Progenitor cell of endocrine pancreas (in vitro differentiated cells): ENCODE measurements around the gene NRXN3. TPM values are rescaled to one million over a fixed set of nuclear protein-coding genes. Genes with fewer than 3 reads are reported as not detected.
A peak's percentile ranks its signal among the peaks of the same experiment; 100 is the strongest.

Source experiments
- DNase-seq: peaks from one replicate; pipeline ENCODE4 v3.0.0; 2021; ENCODE audit warnings: low spot score; ENCODE audit not compliant: unreplicated experiment
- H3K27ac Mint-ChIP-seq: 2 replicates; pipeline ENCODE4 v1.8.0; 2021; ENCODE audit warnings: mild to moderate bottlenecking, moderate library complexity, mixed read lengths
- H3K27me3 Mint-ChIP-seq: 2 replicates; pipeline ENCODE4 v1.8.0; 2021; ENCODE audit warnings: mixed read lengths
- H3K36me3 Mint-ChIP-seq: 2 replicates; pipeline ENCODE4 v1.8.0; 2022; ENCODE audit warnings: mixed read lengths; ENCODE audit not compliant: insufficient read depth
- H3K4me1 Mint-ChIP-seq: 2 replicates; pipeline ENCODE4 v1.8.0; 2021; ENCODE audit warnings: low read depth, mixed read lengths
- H3K4me3 Mint-ChIP-seq: 2 replicates; pipeline ENCODE4 v1.8.0; 2021; ENCODE audit warnings: low read depth, mild to moderate bottlenecking, moderate library complexity, mixed read lengths
- H3K9me3 Mint-ChIP-seq: 2 replicates; pipeline ENCODE4 v1.8.0; 2021; ENCODE audit warnings: low read depth, mixed read lengths
- total RNA-seq: library from RNA; stranded (reverse); gene quantifications from 2 replicates; pipeline ENCODE4 v1.2.1, GENCODE V29; 2021
- TF ChIP-seq, protein P1 (sequence below): fragments of 200-600 bp; sonication (generic); IDR thresholded peaks from one replicate; pipeline ENCODE4 v1.5.0; 2021; ENCODE audit warnings: antibody characterized with exemption, mild to moderate bottlenecking; ENCODE audit not compliant: unreplicated experiment

Gene NRXN3
- total RNA-seq, 1 donor from 2014 or later = 22.1 TPM

DNA sequence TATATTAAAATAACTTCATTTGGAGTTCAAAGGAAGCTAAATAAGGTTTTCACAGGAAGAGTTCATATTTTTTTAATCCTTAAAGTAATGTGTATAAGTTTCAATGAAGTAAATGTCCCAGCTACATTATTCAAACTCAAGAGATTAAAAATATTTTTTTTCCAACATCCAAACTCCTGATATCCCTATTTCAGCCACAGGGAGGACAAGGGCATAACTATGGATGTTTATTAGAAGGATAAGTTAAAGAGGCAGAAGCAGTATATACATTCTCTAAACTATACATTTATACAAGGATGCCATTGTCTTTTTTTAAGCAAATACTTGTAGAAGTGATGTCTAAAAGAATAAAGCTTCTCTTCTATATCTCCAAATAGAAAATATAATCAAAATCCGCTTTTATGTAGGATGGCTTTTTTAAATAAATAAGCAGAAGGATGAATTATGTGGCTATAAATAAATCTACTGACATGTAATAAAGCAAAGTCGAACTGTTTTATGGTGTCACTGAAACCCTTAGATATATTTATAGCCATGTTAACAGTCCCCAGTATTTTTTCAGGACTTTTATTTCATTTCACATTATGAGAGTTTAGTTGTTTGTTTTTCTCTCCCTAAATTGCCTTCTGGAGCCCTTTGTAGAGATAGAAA is 1104.6 kb downstream of the NRXN3 start:
- H3K9me3 Mint-ChIP-seq = no peaks in the 10 kb centered on the region
- TF ChIP-seq, protein P1, sequence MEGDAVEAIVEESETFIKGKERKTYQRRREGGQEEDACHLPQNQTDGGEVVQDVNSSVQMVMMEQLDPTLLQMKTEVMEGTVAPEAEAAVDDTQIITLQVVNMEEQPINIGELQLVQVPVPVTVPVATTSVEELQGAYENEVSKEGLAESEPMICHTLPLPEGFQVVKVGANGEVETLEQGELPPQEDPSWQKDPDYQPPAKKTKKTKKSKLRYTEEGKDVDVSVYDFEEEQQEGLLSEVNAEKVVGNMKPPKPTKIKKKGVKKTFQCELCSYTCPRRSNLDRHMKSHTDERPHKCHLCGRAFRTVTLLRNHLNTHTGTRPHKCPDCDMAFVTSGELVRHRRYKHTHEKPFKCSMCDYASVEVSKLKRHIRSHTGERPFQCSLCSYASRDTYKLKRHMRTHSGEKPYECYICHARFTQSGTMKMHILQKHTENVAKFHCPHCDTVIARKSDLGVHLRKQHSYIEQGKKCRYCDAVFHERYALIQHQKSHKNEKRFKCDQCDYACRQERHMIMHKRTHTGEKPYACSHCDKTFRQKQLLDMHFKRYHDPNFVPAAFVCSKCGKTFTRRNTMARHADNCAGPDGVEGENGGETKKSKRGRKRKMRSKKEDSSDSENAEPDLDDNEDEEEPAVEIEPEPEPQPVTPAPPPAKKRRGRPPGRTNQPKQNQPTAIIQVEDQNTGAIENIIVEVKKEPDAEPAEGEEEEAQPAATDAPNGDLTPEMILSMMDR = peak; percentile 30
- no peak overlapping the region for H3K4me3 Mint-ChIP-seq
- no peak overlapping the region for H3K27ac Mint-ChIP-seq
- peaks cover 40% of the 10 kb centered on the region for H3K27me3 Mint-ChIP-seq
- H3K4me1 Mint-ChIP-seq = peaks cover 2% of the 10 kb centered on the region
- no peak for DNase-seq
- H3K36me3 Mint-ChIP-seq = no peaks in the 10 kb centered on the region

DNA sequence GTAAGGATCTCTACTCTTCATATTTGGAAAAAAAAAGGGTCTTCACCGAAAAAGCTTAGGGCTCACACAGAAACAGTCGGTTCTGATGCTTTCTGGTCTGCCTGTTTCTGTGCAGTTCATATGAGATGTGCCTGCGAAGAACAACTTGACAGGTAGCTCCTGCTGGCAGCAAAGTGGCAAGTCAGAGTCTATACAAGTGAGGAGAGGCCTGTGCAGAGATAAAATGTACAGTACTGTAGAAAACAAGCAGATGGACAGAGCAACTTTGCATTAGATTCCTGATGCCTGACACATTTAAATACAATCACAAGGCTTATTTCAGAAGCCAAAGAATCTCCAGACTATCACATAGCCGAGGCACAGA is 1105.1 kb downstream of the NRXN3 start:
- no peaks in the 10 kb centered on the region for H3K36me3 Mint-ChIP-seq
- TF ChIP-seq, protein P1 = no peak
- no peak for DNase-seq
- no peak overlapping the region for H3K4me3 Mint-ChIP-seq
- H3K4me1 Mint-ChIP-seq = peaks cover 4% of the 10 kb centered on the region
- no peak overlapping the region for H3K27ac Mint-ChIP-seq
- H3K27me3 Mint-ChIP-seq = peaks cover 40% of the 10 kb centered on the region
- no peaks in the 10 kb centered on the region for H3K9me3 Mint-ChIP-seq

DNA sequence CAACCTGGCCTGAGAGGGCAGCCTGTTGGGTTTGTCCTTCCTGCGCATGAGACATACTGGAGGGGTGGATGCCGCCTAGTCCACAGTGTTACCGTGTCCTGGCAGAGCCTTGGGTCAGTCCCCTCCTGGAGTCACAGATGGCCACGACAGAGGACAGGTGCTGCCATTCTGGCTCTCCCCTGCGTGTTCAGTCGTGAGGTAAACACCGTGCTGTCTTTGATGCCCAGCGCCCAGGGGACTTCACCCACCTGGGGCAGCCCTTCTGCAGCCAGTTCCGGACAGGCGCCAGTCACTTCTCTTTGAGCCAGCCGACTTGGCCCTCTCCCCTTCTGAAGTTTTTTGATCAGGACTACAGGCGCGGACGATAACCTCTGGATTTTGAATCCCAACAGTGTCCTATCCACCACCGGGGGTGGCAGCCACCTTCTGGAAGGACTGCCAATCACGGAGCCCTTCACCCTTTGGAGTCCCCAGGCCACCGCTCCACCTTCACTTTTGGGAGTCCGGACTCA is 1108.2 kb downstream of the NRXN3 start:
- TF ChIP-seq, protein P1 = no peak
- H3K27ac Mint-ChIP-seq = peak overlapping the region; percentile 97
- peaks cover 32% of the 10 kb centered on the region for H3K4me1 Mint-ChIP-seq
- peaks cover 32% of the 10 kb centered on the region for H3K27me3 Mint-ChIP-seq
- H3K36me3 Mint-ChIP-seq = no peaks in the 10 kb centered on the region
- H3K9me3 Mint-ChIP-seq = no peaks in the 10 kb centered on the region
- peak overlapping the region; percentile 97 for H3K4me3 Mint-ChIP-seq
- no peak for DNase-seq

DNA sequence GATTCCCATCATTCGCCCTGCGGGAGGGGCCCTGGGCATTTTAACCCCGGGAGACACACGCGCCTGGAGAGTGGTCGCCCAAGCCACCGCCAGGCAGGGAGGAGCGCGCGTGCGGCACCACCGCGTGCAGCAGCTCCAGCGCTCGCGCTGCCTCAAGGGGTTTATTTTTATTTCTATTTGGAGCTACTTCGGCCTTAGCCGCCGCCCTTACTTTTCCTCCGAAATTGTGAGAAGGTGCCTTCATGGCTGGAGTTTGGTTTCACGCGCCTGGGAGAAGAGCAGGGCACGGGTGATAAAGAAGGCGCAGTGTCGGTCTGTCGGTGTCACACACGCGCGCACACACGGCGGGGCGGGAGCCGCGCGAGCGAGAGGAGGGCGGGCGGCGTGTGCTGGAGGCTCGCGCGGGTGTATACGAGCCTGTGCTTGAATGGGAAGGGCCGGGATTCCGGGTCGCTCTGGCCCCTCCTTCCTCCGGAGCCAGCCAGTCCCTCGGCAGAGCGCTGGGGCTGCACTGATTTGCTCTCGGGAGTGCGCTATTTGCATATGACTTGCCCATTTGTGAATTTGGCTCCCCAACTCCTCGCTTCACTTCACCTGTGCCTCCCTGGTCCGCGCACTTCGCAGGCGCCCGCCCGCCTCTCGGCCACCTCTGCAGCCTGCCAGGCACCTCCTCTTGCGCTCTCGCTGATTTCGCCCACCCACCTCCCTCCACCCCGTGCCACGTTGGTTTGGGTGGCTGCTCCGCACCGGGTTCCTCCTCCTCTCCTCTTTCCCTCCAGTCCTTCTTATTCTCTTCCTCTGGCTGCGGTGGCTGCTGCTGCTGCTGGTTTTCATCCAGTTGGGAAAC is 1108.8 kb downstream of the NRXN3 start:
- Mint-ChIP-seq H3K27me3 (peaks cover 32% of the 10 kb centered on the region), H3K36me3 (no peaks in the 10 kb centered on the region), H3K27ac (peak overlapping the region; percentile 97), H3K4me3 (peak overlapping the region; percentile 97), H3K4me1 (peaks cover 32% of the 10 kb centered on the region), H3K9me3 (no peaks in the 10 kb centered on the region)
- peak; percentile 84 for DNase-seq
- TF ChIP-seq, protein P1 = peak; percentile 13
